Activated CD8-positive, alpha-beta memory T cell treated with anti-CD3 and anti-CD28 coated beads for 36 hours (primary cell): Measurements from ENCODE around the gene ZNF532. TPM values are rescaled to one million over a fixed set of nuclear protein-coding genes. Genes with fewer than 3 reads are reported as not detected.

Experiments
- CTCF ChIA-PET: fragments of 350-600 bp; sonication (Branson Sonifier 250); formaldehyde crosslinking; loops from one replicate; lab custom pipeline; 2021; ENCODE audit warnings: antibody characterized with exemption; lab: Charles Lee
- POLR2A ChIA-PET: fragments of 350-600 bp; sonication (Branson Sonifier 250); formaldehyde crosslinking; loops from one replicate; lab custom pipeline; 2021; ENCODE audit warnings: antibody characterized with exemption; lab: Charles Lee
- total RNA-seq, 2 experiments: library from RNA; stranded (reverse); gene quantifications; one replicate each; pipeline ENCODE4 v1.2.3, GENCODE V29; 2021

The ZNF532 gene
- total RNA-seq, 2 experiments from 2014 or later: 2.6 to 4.2 TPM

DNA sequence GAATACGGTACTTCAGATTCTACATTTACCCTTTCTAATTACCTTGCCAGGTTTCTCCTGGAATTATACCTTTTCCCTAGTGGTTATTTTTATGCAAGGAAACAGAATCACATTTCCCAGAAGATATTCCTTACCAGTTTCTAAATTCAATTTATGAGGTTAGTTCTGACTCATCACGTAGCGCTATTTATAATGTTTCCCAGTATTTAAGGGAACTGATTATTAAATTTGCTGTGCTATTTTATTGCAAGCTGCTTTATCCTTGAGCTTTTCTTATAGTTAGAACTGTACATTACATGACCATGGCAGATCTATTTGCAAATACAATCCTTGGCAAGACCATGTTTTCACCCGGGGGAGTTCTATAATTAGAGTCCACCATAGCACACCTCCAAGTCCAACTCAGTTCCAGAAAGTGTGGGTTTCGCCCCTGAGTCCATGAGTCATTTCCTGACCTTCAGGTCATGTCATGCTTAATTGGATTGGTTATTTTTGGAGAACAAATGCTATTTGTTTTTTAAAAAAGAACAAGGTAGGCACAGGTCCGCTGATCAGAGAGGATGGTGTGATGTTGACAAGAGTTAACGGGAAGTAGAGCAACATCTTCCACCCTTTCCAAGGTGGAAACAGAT, 126.6 kb downstream of the ZNF532 start:
- ChIA-PET CTCF (no interaction called here), POLR2A (no interaction called here)

DNA sequence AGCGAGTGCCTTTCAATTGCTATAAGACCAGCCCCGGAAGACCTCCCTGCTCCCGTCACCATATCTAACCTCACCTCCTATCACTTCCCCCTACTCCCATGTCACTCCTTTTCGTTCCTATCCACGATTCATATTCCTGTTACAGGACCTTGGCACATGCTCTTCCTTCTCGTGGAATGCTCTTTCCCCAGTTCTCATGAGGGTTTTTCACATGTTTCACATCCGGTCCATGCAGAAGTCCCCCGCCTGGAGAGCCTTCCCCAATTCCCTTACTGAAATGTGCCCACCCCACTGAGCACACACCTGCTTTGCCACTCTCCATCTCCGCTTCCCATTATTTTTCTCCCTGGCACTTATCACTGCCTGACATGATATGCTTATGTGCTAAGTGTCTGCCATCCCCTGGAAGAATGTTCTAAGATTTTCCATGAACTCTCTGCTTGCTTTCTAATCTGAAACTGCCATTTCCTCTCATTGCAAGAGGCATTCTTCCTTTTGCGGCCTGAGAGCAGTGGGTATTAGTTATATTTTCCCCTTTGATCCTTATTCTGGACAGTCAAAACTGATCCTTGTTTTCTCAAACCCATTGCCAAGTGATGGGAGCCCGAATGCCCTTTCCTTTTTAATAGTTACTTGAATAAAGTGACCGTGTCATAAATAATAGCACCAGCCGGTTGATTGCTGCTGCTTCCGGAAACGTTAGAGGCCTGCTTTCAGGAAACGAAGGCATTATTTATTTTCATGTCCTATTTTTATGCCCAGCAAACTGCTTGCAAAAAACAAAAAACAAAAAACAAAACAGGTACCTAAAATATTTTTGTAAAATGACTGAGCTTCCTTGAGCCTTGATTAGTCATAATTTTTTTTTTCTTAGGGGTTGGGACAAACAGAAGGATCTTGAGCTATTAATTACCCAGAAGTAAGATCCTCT, 127.9 kb downstream of the ZNF532 start:
- CTCF ChIA-PET: no interaction called here
- POLR2A ChIA-PET: no interaction called here

DNA sequence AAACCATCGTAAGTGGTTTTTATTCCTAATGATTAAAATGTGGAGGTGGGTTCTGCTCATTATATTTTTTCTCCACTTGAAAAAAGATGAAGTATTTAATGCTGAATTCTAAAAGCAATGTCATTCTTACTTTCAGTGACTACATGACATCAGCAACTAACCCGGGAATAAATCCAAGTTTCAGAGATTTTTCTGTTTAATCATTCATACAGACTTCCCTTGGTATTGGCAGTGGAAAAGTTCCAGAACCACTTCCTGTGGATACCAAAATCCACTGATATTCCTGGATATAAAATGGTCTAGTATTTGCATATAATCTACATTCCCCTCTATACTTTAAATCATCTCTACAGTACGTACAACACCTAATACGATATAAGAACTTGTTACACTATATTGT, 128.6 kb downstream of the ZNF532 start:
- ChIA-PET CTCF (no interaction called here), POLR2A (no interaction called here)

DNA sequence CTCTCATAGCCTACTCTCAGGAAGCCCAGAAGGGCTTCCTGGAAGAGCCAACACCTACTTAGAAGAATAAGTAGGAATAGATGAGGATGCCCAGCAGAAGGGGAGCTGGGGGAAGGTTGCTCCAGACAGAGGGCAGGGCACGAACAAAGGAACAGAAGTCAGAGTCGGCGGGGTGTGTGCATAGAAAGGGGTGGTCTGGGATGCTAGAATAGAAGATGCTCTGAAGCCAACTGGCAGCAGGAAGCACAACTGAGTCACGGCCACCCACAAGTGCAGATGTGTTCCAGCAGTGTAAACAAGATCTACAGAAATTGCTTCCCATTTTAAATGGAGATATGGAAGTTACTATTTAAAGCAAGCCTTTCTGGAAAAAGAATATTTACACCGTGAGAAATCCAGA, 131.0 kb downstream of the ZNF532 start:
- CTCF ChIA-PET: no interaction called here
- POLR2A ChIA-PET: no interaction called here

DNA sequence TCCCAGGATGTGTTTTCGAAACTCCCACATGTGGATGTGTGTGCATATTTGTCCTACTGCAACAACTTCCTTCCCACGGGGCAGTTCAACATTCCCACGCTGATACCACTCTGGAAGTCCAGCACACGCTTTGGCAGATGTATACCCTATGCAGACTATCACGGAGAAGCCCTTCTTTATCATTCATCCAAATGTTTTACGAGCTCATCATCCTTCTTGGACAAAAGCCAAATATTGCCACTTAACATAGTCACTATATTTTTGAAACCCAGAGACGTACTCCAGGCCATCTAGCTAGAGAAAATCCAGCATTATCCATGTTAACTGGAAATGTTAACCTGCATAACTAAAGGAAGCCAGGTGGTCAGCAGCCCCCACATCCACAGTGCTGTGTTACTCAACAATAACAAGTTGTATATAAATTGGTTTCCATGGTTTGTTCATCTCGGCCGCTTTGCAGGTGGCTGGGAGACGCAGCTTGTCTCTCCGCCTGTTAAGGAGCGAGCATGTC, 131.5 kb downstream of the ZNF532 start:
- ChIA-PET CTCF (no interaction called here), POLR2A (no interaction called here)

DNA sequence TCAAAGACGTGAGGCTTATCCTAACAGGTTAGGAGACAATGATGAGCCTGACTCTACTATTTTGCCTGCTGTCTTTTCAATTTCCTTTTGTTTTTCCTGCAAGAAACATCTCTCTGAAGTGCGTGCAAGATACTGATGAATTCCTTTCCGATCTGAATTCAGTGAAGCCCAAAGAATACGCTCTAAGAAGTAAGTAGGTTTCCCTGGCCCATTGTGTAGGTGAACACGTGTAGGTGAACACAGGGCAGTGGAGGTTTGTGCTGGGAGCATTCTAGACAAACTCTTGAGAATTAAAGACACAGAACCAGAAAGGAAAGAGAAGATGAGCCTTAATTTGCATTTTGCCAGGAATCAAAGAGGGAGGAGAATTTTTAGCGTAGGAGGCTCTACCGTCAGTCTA, 132.0 kb downstream of the ZNF532 start:
- ChIA-PET POLR2A (no interaction called here), CTCF (no interaction called here)

DNA sequence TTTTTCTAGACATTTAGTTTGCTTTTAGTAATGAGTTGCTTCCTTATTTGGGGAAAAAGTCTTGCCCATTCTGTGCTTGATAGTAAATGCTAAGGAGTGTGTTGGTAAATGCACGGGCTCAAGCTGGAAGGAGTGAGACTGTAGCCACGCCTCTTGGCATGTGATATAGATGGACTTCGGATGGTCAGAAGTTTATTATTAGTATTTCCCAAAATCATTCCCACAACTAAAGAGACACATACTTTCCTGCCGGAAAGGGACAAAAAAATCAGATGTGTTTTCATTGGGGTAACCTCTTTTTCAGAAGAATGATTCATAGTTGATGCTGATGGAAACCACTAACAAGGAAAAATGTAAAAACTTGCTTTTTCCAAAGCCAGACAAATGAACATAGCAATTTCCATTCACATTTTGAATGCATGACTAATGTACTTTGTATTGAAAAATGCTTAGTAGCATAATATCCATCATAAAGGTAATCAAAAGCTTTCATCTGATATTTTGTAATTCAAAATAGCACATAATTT, 133.2 kb downstream of the ZNF532 start:
- ChIA-PET CTCF (no interaction called here), POLR2A (no interaction called here)

DNA sequence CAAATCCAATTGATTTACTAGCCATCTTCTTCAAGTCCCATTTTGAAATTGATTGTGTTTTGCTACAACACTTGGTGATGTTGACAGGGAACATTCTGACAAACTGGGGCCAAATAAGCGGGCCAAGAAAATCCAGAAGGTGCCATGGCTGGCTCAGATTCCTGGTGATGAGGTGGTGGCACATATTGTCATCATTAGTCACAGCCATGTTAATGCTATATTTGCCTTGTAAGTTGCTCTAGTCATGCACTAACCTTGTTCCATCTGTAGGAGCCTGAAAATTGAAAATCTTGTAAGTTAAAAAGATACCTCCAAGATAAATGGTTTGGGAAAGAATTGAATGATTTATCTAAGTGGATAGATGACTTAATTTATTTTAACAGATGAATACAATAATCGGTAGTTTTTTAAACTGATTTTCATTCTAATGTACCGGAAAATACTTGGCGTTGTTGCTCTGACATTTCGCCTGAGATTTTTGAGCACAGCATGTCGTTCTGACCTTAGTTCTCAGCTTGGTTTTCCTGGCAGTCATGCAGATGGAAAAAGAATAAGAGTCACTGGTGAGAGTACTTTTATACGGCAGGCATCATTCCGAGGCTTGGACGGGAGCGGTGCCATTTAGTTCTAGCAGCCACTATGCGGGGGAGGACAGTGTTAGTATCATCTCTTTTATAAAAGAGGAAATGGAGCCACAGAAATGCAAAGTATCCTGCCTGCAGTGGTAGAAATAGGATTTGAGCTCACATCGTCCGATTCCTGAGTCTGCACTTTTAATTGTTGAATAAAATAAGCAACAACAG, 133.9 kb downstream of the ZNF532 start:
- ChIA-PET POLR2A (no interaction called here), CTCF (interaction anchor here (0.5 kb wide), 1 partner anchor 208 kb away, joined by 4 read pairs; no protein-coding TSS in a partner anchor)

DNA sequence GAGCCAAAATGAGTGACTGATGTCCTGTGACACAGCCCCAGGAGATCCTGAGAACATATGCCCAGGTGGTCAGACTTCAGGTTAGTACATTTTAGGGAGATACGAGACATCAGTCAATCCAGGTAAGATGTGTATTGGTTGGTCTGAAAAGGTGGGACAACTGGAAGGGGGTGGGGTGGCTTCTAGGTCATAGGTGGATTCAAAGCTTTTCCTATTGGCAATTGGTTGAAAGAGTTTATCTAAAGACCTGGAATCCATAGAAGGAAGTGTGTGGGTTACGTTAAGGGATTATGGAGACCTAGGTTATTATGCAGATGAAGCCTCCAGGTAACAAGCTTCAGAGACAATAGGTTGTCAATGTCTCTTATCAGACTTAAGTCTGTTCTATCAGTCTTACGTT, 136.5 kb downstream of the ZNF532 start:
- CTCF ChIA-PET: no interaction called here
- POLR2A ChIA-PET: no interaction called here

DNA sequence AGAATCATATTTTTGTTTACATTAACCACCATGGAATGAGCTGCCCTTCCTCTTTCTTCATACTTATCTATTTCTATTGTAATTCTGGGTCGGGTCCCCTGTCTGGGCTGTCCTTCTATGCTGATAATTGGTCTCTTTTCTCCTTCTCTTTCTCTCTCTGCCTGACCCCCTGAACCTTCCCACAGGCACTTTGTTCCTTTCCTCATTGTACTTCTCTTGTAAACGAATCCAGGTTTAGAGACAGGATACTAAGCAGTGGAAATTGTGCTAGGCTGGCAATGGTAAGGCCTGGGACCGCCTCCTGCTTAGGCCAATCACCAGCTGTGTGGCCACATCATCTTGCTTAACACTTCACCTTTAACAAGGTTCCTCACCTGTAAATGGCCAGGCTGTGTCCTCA, 137.0 kb downstream of the ZNF532 start:
- POLR2A ChIA-PET: no interaction called here

DNA sequence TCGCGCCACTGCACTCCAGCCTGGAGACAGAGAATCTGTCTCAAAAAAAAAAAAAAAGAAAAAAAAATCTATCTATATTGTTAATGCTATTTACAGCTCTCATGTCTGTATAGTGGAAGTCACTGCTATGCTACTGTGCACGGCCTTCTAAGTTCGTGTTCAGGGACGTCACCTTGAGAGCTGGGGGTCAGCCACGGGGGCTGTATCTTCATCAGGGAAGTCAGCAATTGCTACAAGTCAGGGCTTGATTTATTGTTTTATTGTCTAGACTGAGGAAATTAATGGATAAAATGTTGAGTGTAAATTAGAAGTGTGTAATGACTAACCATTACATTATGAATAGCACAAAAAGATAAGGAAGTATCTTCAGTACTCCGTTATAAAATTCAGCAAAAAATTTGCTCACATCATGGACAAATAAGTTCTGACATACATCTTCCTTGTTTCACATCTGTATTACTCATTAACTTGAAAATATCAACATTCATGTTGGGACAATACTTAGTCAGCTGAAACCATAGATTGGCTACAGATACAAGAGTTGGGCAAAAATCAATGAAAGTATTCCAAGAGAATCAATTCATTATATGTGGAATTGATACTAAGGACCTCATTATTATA, 138.4 kb downstream of the ZNF532 start:
- ChIA-PET CTCF (interaction anchor here (1.2 kb wide), 1 partner anchor 29 kb away, joined by 3 read pairs; no protein-coding TSS in a partner anchor), POLR2A (no interaction called here)

More for the DNA sequence above, 137.0 kb downstream of the ZNF532 start:
- CTCF ChIA-PET: interaction anchor here (1.2 kb wide), 1 partner anchor 27 kb away, joined by 3 read pairs; no protein-coding TSS in a partner anchor

DNA sequence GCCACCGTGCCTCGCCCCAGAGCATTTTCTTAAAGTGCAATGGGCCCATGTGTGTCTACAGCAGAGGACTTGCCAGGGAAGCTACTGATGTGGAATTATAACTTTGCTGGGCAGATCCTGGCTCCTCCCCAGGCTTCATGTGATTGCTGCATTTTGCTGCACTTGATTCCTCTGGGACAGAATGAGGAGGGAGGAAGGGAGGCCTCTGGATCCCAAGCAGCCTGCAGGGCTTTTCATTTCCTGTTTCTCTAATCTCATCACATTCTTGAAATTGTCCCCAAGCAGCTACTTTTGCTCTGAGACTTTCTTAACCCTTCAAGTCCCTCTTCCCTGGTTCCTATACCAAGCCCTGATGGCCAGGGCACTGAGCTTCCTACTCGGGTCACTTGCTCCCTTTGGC, 140.6 kb downstream of the ZNF532 start:
- ChIA-PET CTCF (no interaction called here), POLR2A (no interaction called here)

DNA sequence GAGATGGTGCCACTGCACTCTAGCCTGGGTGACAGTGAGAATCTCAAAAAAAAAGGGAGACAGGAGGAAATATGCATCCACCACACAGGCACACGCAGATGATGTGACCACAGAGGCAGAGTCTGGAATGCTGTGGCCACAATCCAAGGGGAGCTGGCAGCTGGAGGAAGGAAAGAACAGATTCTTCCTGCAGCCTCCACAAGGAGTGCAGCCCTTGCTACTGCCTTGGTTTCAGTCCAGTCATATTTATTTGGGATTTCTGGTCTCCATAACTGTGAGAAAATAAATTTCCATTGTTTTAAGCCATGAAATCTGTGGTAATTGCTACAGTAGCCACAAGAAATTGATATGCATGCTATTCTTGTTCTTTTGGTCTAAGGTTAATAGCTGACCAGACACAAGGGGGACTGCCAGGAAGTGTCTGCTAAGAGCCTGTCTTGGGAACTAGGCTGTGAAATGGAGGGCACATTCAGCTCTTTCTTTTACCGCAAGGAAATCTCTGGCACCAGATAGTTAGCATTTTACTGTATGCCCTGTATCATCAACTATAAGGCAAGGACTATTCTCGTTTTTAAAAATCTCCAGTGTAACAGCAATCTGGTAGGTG, 141.9 kb downstream of the ZNF532 start:
- ChIA-PET CTCF (no interaction called here), POLR2A (no interaction called here)

DNA sequence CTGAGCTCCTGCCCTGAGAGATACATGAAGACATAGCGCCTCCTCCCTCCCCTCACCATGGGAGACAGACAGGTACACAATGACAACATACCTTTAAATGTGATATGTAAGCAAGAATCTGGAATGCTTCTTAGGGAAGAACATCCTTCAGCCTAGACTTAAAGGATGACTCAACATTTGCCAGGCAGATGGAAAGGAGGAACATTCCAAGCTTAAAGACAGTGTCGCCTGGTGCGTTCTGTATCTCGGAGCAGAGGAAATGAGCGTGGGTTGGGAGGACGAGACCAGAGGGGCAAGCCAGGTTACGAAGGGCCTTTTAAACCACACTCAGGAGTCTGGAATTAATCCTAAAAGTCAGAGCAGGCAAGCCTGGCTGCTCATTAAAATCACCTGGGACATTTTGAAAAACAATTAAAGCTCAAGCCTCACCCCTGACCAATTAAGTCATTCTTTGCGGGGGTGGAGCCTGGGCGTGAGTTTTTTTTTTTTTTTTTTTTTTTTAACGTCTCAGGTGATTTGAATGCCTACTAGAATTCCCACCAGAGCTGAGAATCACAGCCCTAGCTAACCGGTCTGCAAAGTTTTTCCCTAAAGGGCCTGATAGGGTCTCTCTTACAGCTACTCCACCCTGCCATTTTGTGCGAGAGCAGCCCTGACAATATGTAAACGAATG, 143.8 kb downstream of the ZNF532 start:
- ChIA-PET POLR2A (no interaction called here), CTCF (no interaction called here)

DNA sequence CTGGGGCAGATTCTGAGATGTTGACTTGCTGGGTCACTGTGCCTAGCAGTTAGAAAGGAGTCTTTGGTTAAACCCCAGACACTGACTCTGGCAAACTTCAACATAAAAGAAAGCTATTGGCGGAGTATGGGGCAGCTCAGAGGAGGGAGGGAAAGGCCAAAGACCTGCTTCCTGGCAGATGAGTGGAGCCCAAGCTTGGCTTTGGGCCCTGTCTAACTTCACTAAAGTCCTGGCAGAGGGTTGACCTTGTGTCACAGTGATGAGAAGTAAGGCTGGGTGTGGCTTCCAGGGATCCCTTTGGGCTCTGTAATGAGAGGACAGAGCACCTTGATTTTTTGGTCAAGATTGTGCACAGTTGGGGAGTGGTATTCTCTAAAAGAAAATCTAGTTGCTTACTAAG, 145.2 kb downstream of the ZNF532 start:
- CTCF ChIA-PET: no interaction called here

DNA sequence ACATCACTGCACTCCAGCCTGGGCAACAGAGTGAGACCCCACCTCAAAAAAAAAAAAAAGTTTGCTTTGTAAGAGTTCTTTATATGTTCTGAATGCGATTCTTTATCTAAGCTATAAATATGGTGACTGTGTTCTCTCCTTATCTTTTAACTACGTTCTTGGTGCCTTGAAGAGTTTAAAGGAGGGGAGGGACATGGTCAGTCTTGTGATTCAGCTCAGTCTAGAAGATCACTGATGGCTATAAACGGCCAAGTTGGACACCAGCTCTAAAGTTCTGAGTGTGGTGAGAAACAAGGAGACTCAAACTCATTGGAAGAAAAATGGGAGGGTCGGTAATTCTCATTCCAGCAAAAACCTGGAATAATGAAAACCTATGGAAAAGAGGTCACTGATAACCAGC, 146.6 kb downstream of the ZNF532 start:
- ChIA-PET CTCF (no interaction called here), POLR2A (no interaction called here)

More for the DNA sequence above, 145.2 kb downstream of the ZNF532 start:
- POLR2A ChIA-PET: no interaction called here

DNA sequence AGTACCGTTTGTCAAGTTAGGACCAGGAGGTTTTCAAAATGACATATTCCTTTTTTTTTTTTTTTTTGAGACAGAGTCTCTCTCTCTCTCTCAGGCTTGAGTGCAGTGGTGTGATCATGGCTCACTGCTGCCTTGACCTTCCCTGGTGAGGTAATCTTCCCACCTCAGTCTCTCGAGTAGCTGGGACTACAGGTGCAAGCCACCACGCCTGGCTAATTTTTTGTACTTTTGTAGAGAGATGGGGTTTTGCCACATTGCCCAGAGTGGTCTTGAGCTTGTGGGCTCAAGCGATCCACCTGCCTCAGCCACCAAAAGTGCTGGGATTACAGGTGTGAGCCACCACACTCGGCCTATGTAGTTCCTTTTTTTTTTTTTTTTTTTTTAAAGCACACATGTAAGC, 147.1 kb downstream of the ZNF532 start:
- ChIA-PET CTCF (interaction anchor here (0.7 kb wide), 1 partner anchor 130 kb away, joined by 4 read pairs; no protein-coding TSS in a partner anchor), POLR2A (no interaction called here)
